ENCODE data around the gene MLNR. TPM values are rescaled to one million over a fixed set of nuclear protein-coding genes. Genes with fewer than 3 reads are reported as not detected.
A peak's percentile ranks its signal among the peaks of the same experiment; 100 is the strongest.

MLNR gene, protein sequence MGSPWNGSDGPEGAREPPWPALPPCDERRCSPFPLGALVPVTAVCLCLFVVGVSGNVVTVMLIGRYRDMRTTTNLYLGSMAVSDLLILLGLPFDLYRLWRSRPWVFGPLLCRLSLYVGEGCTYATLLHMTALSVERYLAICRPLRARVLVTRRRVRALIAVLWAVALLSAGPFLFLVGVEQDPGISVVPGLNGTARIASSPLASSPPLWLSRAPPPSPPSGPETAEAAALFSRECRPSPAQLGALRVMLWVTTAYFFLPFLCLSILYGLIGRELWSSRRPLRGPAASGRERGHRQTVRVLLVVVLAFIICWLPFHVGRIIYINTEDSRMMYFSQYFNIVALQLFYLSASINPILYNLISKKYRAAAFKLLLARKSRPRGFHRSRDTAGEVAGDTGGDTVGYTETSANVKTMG
- not detected for polyA plus RNA-seq

DNA sequence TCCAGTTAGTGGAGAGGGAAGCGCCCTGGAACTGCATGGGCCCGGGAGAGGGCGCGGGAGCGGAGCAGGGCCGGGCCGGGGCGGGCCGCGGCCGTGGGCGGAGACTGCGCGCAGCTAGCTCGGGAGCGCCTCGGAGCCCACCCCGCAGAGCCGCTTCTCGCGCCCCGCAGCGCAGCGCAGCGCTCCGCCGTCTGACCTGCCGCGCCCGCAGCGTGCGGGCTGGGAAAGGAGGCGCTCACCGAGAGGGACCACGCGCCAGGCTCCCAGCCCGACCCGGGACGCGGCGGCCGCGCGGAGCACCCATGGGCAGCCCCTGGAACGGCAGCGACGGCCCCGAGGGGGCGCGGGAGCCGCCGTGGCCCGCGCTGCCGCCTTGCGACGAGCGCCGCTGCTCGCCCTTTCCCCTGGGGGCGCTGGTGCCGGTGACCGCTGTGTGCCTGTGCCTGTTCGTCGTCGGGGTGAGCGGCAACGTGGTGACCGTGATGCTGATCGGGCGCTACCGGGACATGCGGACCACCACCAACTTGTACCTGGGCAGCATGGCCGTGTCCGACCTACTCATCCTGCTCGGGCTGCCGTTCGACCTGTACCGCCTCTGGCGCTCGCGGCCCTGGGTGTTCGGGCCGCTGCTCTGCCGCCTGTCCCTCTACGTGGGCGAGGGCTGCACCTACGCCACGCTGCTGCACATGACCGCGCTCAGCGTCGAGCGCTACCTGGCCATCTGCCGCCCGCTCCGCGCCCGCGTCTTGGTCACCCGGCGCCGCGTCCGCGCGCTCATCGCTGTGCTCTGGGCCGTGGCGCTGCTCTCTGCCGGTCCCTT, at the start of gene MLNR:
TSS of gene MLNR (plus strand) at position 303 of the 820 bp plus-strand sequence. CDS start at position 303, 0 bp downstream.
- Mint-ChIP-seq H3K27ac (peak within 1 kb of the TSS in 1 of 3 donors; percentile 23), H3K27me3 (peaks cover 48% of the 10 kb centered on the region), H3K9me3 (peaks cover 0 to 3% (median 2%) of the 10 kb centered on the region in 3 donors), H3K4me3 (peak within 1 kb of the TSS in 3 of 4 donors; percentile 68 to 85 (median 82)), H3K36me3 (peaks cover 3% of the 10 kb centered on the region), H3K4me1 (peaks cover 0 to 9% (median 7%) of the 10 kb centered on the region in 3 donors)

DNA sequence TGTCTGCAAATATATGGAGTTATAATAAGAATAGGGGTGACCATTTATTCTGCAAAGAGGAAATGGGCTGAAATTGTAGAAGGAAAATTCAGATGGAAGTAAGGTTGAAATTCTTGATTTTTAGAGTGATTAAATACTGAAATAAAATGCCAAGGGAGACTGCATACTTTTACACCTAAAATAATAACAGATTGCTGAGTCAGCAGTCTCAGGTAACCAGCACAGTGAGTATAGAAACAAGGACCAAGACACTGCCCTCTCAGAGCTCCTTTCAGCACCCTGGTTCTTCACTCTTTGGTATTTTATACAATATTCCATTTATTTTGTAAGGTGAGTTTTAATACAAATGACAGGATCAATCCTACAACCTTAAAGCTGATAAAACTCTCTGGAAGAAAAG, 48.8 kb upstream of the MLNR start:
- Mint-ChIP-seq H3K27me3 (no peaks in the 10 kb centered on the region), H3K27ac (no peak overlapping the region), H3K36me3 (peaks cover 7% of the 10 kb centered on the region), H3K4me1 (no peaks in the 10 kb centered on the region), H3K4me3 (no peak overlapping the region), H3K9me3 (no peaks in the 10 kb centered on the region)

DNA sequence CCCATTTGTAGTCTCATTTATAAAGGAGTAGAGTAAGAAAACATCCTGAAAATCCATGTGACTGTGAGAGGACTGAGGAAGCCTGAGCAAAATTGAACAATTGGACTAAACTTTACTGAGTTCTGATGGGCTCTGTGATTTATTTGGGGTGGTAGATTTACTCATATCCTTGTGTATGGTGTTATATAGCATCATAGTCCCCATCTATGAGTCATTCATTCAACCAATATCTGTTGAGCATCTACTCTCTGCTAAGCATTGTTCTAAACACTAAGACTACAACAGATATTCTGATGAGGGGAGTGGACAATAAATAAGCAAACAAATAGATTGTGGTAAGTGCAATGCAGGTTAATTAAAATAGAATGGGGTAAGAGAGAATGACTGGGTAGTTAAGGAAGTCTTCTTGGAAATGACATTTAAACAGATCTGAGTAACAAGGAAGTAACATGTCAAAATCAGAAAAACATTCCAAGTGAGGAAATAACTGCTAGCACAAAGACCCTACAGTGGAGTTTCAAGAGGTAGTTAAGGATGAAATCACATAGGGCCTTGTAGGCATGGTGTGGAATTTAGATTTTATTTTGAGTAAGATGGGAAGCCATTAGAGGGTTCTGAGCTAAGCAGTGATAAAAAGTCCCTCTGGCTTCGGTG, 36.3 kb upstream of the MLNR start:
- no peaks in the 10 kb centered on the region for H3K27me3 Mint-ChIP-seq
- H3K4me3 Mint-ChIP-seq: no peak overlapping the region
- H3K36me3 Mint-ChIP-seq: peaks cover 9% of the 10 kb centered on the region
- no peaks in the 10 kb centered on the region for H3K9me3 Mint-ChIP-seq
- H3K27ac Mint-ChIP-seq: no peak overlapping the region
- H3K4me1 Mint-ChIP-seq: peaks cover 0 to 2% (median 0%) of the 10 kb centered on the region in 3 donors

DNA sequence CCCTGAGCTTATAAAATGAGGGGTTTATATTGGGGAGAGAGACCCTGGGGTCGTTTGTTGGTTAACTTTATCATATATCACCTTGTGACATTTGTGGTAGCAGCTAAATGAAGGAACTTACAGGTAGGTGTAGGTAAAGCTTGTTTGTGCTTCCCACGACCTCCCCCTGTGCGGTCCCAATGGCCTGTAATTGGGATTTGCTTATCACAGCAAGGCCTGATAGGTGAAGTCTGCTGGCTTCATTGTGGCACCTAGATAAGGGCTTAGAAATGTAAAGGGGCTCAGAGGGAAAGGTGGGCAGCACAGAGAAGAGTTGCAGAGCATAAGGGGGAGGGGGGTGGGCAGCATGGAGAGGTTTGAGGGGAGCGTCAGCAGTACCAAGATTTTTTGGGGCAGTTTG, 35.5 kb upstream of the MLNR start:
- no peak overlapping the region for H3K4me3 Mint-ChIP-seq
- no peaks in the 10 kb centered on the region for H3K9me3 Mint-ChIP-seq
- no peak overlapping the region for H3K27ac Mint-ChIP-seq
- peaks cover 6% of the 10 kb centered on the region for H3K36me3 Mint-ChIP-seq
- no peaks in the 10 kb centered on the region for H3K27me3 Mint-ChIP-seq
- peaks cover 0 to under 1% (median 0%) of the 10 kb centered on the region in 3 donors for H3K4me1 Mint-ChIP-seq

DNA sequence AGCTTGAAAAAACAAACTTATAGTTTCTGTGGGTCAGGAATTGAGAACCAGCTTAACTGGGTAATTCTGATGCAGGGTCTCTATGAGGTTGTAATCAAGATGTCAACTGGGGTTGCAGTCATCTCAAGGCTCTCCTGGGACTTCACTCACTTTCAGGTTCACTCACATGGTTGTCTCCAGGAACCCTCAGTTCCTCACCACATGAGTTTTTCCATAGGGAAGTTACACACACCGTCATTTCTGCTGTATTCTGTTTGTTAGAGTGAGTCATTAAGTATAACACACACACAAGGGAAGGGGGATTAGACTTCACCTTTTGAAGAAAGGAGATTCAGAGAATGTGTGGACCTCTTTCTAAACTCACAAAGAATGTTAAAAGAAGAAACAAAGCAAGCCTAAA, 34.9 kb upstream of the MLNR start:
- Mint-ChIP-seq H3K4me3 (no peak overlapping the region), H3K36me3 (peaks cover 5% of the 10 kb centered on the region), H3K4me1 (no peaks in the 10 kb centered on the region), H3K27ac (peak overlapping the region in 1 of 3 donors; percentile 47), H3K9me3 (no peaks in the 10 kb centered on the region), H3K27me3 (no peaks in the 10 kb centered on the region)

DNA sequence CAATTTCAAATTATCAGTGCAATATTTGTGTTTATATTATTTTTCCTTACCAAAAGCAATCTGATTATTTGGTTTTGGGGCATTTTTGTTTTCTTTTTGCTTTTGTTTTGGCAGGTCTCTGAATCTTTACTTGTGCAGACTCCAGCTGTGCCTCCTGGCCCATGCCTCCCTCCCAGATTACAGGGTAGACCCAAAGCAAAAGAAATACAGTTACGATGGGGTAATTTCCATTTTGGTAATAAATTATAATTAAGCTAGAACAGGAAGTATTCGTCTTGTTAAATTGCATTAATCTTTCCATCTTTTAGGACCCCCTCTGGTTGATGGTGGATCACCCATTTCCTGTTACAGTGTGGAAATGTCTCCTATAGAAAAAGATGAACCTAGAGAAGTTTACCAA, 29.2 kb upstream of the MLNR start:
- Mint-ChIP-seq H3K36me3 (peaks cover 9% of the 10 kb centered on the region), H3K4me1 (no peaks in the 10 kb centered on the region), H3K27ac (no peak overlapping the region)

DNA sequence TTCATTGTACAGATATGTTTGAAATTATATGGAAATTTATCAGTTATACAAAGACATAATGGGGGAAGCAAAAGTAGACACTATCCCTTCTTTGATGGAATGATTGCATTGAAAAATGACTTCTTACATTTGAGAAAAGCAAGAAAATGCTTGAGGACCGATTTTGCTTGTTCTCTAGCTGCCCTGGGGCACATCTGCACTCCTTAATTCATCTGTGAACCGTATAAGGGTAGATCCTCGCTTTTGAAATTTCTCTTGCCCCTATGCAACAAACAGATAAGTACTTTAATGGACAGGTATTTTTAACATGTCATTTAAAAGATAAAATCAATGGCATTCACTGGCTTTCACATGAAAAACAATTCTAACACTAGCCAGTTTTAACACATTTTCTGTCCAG, 13.5 kb upstream of the MLNR start:
- Mint-ChIP-seq H3K4me3 (no peak overlapping the region), H3K27ac (no peak overlapping the region), H3K9me3 (no peaks in the 10 kb centered on the region), H3K4me1 (no peaks in the 10 kb centered on the region), H3K36me3 (peaks cover 7% of the 10 kb centered on the region), H3K27me3 (no peaks in the 10 kb centered on the region)

More for the DNA sequence above, 29.2 kb upstream of the MLNR start:
- H3K27me3 Mint-ChIP-seq: no peaks in the 10 kb centered on the region
- H3K4me3 Mint-ChIP-seq: no peak overlapping the region
- H3K9me3 Mint-ChIP-seq: no peaks in the 10 kb centered on the region

DNA sequence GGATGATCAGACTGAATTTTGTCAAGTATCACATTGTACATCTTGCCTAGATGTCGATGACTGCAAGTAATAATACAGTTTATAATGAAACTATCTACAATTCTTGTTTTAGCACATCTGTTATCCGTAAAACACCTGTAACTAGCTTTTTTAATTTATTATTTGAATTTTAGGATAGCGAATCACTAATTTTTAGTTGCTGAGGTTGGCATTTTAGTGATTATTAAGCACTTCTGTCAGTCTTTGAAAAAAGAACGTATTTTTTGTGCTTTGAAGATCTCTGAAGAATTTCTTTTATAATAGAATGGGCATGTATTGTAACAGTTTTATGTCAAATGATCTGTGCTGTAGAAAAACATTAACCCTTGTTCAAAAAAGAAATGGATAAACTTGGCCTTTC, 11.5 kb upstream of the MLNR start:
- H3K36me3 Mint-ChIP-seq: peaks cover 11% of the 10 kb centered on the region
- H3K9me3 Mint-ChIP-seq: no peaks in the 10 kb centered on the region
- peaks cover 3 to 8% (median 4%) of the 10 kb centered on the region in 3 donors for H3K4me1 Mint-ChIP-seq
- H3K27me3 Mint-ChIP-seq: no peaks in the 10 kb centered on the region
- no peak overlapping the region for H3K27ac Mint-ChIP-seq
- no peak overlapping the region for H3K4me3 Mint-ChIP-seq

DNA sequence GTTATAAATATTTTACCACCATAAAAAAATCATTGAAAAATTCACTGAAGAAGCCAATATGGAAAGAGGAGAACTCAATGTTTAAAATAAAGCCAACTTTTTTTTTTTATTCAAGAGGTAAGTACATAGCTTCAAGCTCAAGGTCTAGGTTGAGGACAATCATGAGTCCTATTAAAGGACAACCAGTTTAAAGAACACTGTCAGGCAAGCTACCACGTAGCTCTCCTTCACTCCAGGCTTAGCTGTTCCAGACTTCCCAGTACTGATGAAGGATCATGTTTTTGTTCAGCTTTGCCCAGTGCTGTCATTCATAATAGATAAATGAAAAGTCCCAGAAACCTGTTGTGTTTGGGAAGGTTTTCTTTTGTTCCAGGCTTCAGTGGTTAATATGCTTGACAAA, 10.0 kb upstream of the MLNR start:
- no peaks in the 10 kb centered on the region for H3K27me3 Mint-ChIP-seq
- H3K36me3 Mint-ChIP-seq: peaks cover 11% of the 10 kb centered on the region
- no peak overlapping the region for H3K4me3 Mint-ChIP-seq
- peaks cover 15 to 20% (median 18%) of the 10 kb centered on the region in 3 donors for H3K4me1 Mint-ChIP-seq
- H3K9me3 Mint-ChIP-seq: no peaks in the 10 kb centered on the region
- H3K27ac Mint-ChIP-seq: peak overlapping the region in 1 of 3 donors; percentile 22

DNA sequence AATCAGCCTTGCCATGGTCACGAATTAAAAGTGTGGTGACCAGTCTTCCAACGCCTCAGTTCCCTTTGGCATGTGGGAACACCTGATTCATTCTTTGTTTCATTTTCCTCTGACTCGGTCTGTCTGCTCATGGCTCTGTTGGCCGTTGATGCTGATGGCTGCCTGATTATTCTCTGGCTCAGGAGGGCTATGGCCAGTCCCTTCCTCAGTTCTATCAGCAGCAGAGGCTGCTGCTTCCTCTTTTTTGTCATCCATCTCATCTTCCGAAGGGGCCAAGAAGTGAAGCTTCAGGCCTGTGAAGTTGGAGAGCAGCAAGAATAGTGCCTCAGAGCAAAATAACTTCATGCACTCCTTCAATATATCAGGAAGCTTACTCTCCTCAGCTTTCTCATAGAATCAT, 9.5 kb upstream of the MLNR start:
- no peaks in the 10 kb centered on the region for H3K27me3 Mint-ChIP-seq
- H3K9me3 Mint-ChIP-seq: no peaks in the 10 kb centered on the region
- H3K27ac Mint-ChIP-seq: no peak overlapping the region
- peaks cover 16 to 21% (median 19%) of the 10 kb centered on the region in 3 donors for H3K4me1 Mint-ChIP-seq
- no peak overlapping the region for H3K4me3 Mint-ChIP-seq
- peaks cover 9% of the 10 kb centered on the region for H3K36me3 Mint-ChIP-seq

DNA sequence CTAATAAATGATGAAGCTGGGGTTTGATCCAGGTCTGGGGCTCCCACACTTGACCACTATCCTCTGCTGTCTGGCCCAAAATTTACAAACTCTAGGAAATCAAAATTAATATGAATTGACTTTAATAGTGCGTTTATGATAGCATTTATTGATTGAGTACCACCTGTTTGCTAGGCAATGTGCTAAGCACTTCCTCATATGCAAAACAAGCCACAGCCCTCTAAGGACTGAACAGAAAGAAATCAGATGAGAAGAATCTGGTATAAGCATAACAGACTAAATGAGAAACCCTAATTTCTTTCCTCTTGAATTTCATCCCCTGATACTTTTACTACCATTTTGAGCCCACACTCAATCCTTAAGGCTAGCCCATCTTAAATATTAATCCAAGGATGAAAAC, 6.6 kb upstream of the MLNR start:
- Mint-ChIP-seq H3K27ac (peak overlapping the region in 2 of 3 donors; percentile 13 to 76), H3K9me3 (peaks cover 0 to 3% (median 2%) of the 10 kb centered on the region in 3 donors), H3K4me3 (peak overlapping the region in 3 of 4 donors; percentile 13 to 66 (median 58)), H3K27me3 (peaks cover 14% of the 10 kb centered on the region), H3K36me3 (peaks cover 4% of the 10 kb centered on the region), H3K4me1 (peaks cover 16 to 28% (median 24%) of the 10 kb centered on the region in 3 donors)

DNA sequence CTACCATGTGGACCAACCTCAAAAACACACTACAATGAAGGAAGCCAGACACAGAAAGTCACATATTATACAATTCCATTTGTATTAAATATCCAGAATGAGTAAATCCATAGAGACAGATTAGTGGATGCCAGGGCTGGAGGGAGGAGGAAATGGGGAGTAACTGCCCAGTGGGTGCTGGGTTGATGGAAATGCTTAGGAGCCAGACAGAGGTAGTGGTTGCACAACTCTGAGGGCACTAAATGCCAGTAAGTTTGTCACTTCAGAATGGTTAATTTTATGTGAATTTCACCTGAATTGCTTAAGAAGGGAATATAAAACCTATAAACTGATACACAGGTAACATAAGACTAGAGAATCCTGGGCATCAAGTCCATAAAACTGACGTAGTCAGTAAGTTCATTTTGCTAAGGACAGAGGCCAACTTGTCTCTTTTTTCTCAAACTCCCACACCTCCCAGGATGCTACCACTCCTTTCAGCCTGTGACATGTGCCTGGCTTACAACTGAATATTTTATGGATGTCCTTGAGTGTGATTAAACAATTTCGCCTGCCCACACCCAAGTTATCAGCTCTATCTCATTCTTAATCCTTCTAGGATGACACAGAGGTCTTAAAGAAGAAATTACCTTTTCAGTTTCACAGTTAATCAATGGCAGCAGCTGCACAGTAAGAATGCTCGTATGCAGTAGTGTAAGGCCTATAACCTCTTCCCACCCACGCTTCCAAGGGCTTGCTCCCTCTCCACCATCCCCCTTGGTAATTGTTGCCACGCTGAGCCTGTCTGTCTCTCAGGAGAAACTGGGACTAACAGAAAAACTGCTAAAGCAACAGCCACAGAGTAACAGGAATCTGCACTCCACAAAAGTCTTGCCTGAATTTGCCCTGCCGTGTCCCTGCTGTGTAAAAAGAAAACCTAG, 5.9 kb upstream of the MLNR start:
- peak overlapping the region in 2 of 3 donors; percentile 13 to 85 for H3K27ac Mint-ChIP-seq
- H3K9me3 Mint-ChIP-seq: peaks cover 0 to 3% (median 2%) of the 10 kb centered on the region in 3 donors
- peaks cover 4% of the 10 kb centered on the region for H3K36me3 Mint-ChIP-seq
- peaks cover 16 to 28% (median 26%) of the 10 kb centered on the region in 3 donors for H3K4me1 Mint-ChIP-seq
- H3K27me3 Mint-ChIP-seq: peaks cover 21% of the 10 kb centered on the region
- peak overlapping the region in 3 of 4 donors; percentile 13 to 78 (median 72) for H3K4me3 Mint-ChIP-seq

DNA sequence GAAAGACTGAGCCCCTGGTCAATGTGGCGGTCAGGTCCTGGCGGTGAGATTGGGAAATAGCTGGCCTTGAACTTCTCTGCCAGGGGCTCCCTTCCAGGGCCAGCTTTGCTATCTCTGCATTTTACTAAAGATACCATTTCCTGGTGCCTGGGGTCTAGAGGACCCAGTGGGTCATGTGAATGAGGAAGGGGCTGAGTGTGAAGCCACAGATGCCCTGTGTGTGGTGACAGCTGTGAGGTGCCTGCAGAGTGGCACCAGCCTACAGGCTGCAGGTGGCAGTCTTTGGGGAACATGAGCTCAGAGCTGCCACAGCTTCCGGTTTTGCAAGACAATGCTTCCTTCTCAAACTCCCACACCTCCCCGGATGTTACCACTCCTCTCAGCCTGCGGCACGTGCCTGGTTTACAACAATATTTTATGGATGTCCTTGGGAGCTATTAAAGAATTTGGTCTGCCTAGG, 5.2 kb upstream of the MLNR start:
- H3K4me3 Mint-ChIP-seq: peak overlapping the region in 2 of 4 donors; percentile 72 to 78
- H3K9me3 Mint-ChIP-seq: peaks cover 0 to 3% (median 2%) of the 10 kb centered on the region in 3 donors
- H3K4me1 Mint-ChIP-seq: peaks cover 16 to 28% (median 27%) of the 10 kb centered on the region in 3 donors
- peaks cover 4% of the 10 kb centered on the region for H3K36me3 Mint-ChIP-seq
- peak overlapping the region in 1 of 3 donors; percentile 85 for H3K27ac Mint-ChIP-seq
- peaks cover 26% of the 10 kb centered on the region for H3K27me3 Mint-ChIP-seq

DNA sequence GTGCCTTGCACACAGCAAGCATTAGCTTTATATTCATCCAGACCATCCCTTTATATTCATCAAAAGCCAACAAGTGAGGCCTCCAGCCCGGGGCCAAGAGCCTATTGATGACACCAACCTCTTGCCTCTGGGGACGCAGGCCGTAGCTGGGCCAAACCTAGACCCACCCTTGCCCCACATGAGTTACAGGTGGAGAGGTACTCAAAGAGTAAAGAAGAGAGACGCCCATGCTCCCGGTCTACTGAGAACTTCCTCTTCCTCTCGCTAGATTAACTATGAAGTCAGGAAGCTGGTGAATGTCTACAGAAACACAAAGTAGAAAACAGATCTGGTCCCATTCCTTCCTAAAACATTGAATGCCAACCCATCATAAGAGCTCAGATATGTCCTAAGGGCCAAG, 3.8 kb upstream of the MLNR start:
- H3K4me1 Mint-ChIP-seq: peaks cover 16 to 28% (median 27%) of the 10 kb centered on the region in 3 donors
- peaks cover 4% of the 10 kb centered on the region for H3K36me3 Mint-ChIP-seq
- peak overlapping the region in 3 of 4 donors; percentile 7 to 47 (median 14) for H3K4me3 Mint-ChIP-seq
- peaks cover 30% of the 10 kb centered on the region for H3K27me3 Mint-ChIP-seq
- H3K27ac Mint-ChIP-seq: peak overlapping the region in 1 of 3 donors; percentile 40
- peaks cover 0 to 3% (median 2%) of the 10 kb centered on the region in 3 donors for H3K9me3 Mint-ChIP-seq
